Activated T-cell treated with anti-CD3 and anti-CD28 coated beads for 4 hours (primary cell): ENCODE results near the gene AKAP8.
A peak's percentile ranks its signal among the peaks of the same experiment; 100 is the strongest.
"Not testable (repeated sequence)": the region's sequence is repeated elsewhere in the genome, so short reads cannot be mapped to it uniquely, and the experiment has no call there.

ENCODE experiments used
- DNase-seq: peaks from one replicate; pipeline ENCODE4 v3.0.0-alpha.2; 2020

AKAP8 gene

GRCh38 chr19:15379083-15379998, at the start of gene AKAP8:
Gene AKAP8 (minus strand): TSS chr19:15379787. CDS start chr19:15379731, 56 bp downstream.
- peak; percentile 94 for DNase-seq

GRCh38 chr19:15427991-15428471, 48.4 kb upstream of the AKAP8 start:
- no peak for DNase-seq

GRCh38 chr19:15427350-15427700, 47.7 kb upstream of the AKAP8 start:
- DNase-seq: no peak

- DNase-seq: no peak
Measured at GRCh38 chr19:15426485-15427349, 47.1 kb upstream of the AKAP8 start.

- DNase-seq: no peak
Measured at GRCh38 chr19:15425321-15425950, 45.8 kb upstream of the AKAP8 start.

GRCh38 chr19:15424692-15425272, 45.2 kb upstream of the AKAP8 start:
- no peak for DNase-seq

GRCh38 chr19:15424121-15424520, 44.5 kb upstream of the AKAP8 start:
- DNase-seq: no peak

- DNase-seq: no peak
Measured at GRCh38 chr19:15423130-15423529, 43.5 kb upstream of the AKAP8 start.

- DNase-seq: no peak
Measured at GRCh38 chr19:15422296-15423075, 42.9 kb upstream of the AKAP8 start.

- DNase-seq: no peak
Measured at GRCh38 chr19:15421721-15422260, 42.2 kb upstream of the AKAP8 start.

- DNase-seq: no peak
Measured at GRCh38 chr19:15421136-15421695, 41.6 kb upstream of the AKAP8 start.

GRCh38 chr19:15419413-15420025, 39.9 kb upstream of the AKAP8 start:
- no peak for DNase-seq

- peak; percentile 95 for DNase-seq
Measured at GRCh38 chr19:15418579-15419412, 39.2 kb upstream of the AKAP8 start, which contains the start of gene AKAP8L. Gene AKAP8L (minus strand): TSS chr19:15418988. CDS start chr19:15418923, 65 bp downstream.

GRCh38 chr19:15418231-15418578, 38.6 kb upstream of the AKAP8 start:
- no peak for DNase-seq

GRCh38 chr19:15417699-15418098, 38.1 kb upstream of the AKAP8 start:
- DNase-seq: no peak

- no peak for DNase-seq
Measured at GRCh38 chr19:15412832-15413231, 33.2 kb upstream of the AKAP8 start.

GRCh38 chr19:15411351-15411750, 31.8 kb upstream of the AKAP8 start:
- not testable (repeated sequence) for DNase-seq

- DNase-seq: no peak
Measured at GRCh38 chr19:15404780-15405211, 25.2 kb upstream of the AKAP8 start.

- no peak for DNase-seq
Measured at GRCh38 chr19:15404097-15404779, 24.7 kb upstream of the AKAP8 start.
